ENCODE data around the gene ARCN1. TPM values are rescaled to one million over a fixed set of nuclear protein-coding genes. Genes with fewer than 3 reads are reported as not detected.

ARCN1 gene
- total RNA-seq, 1 donor from 2014 or later: 112 TPM

- Histone ChIP-seq H3K4me3 (no peak overlapping the region), H3K9ac (no peak overlapping the region), H3K4me2 (no peak overlapping the region), H3K9me3 (ENCODE audit: low read depth) (no peaks in the 10 kb centered on the region), H2AFZ (replicated peaks) (no peak overlapping the region), H3K27ac (no peak overlapping the region), H4K20me1 (ENCODE audit: low read depth) (peaks cover 30% of the 10 kb centered on the region), H3K27me3 (no peaks in the 10 kb centered on the region), H3K79me2 (ENCODE audit: low read depth) (no peaks in the 10 kb centered on the region), H3F3A (ENCODE audit: low read depth) (peaks cover 30% of the 10 kb centered on the region), H3K4me1 (peaks cover 26% of the 10 kb centered on the region), H3K36me3 (no peaks in the 10 kb centered on the region)
- H3K27me3 Mint-ChIP-seq (ENCODE audit: insufficient read depth, low read depth): peaks cover 7% of the 10 kb centered on the region
- no peak for TF ChIP-seq CTCF (IDR thresholded peaks at IDR 0.05)
- no peak for TF ChIP-seq EZH2phosphoT487 (IDR thresholded peaks at IDR 0.05)
- no peak for TF ChIP-seq EZH2 (IDR thresholded peaks at IDR 0.05)
- no peak overlapping the region for H3K27ac Mint-ChIP-seq
- H3K36me3 Mint-ChIP-seq: peaks cover 30% of the 10 kb centered on the region
- H3K9me3 Mint-ChIP-seq: no peaks in the 10 kb centered on the region
- no peak overlapping the region for H3K4me3 Mint-ChIP-seq
- no peak for DNase-seq (ENCODE audit: low spot score)
- peaks cover 23% of the 10 kb centered on the region for H3K4me1 Mint-ChIP-seq
Measured at GRCh38 chr11:118633319-118633690, 61.1 kb downstream of the ARCN1 start.

GRCh38 chr11:118633979-118634378, 61.8 kb downstream of the ARCN1 start:
- Histone ChIP-seq H3K4me1 (peaks cover 26% of the 10 kb centered on the region), H3F3A (ENCODE audit: low read depth) (peaks cover 30% of the 10 kb centered on the region), H3K79me2 (ENCODE audit: low read depth) (no peaks in the 10 kb centered on the region), H3K27me3 (no peaks in the 10 kb centered on the region), H3K4me3 (peak overlapping the region; percentile 44), H3K27ac (no peak overlapping the region), H3K9me3 (ENCODE audit: low read depth) (no peaks in the 10 kb centered on the region), H4K20me1 (ENCODE audit: low read depth) (peaks cover 28% of the 10 kb centered on the region), H2AFZ (replicated peaks) (no peak overlapping the region), H3K4me2 (peak overlapping the region; percentile 84), H3K9ac (no peak overlapping the region), H3K36me3 (no peaks in the 10 kb centered on the region)
- Mint-ChIP-seq H3K4me3 (peak overlapping the region; percentile 44), H3K27ac (no peak overlapping the region), H3K27me3 (ENCODE audit: insufficient read depth, low read depth) (peaks cover 7% of the 10 kb centered on the region), H3K9me3 (no peaks in the 10 kb centered on the region), H3K4me1 (peaks cover 23% of the 10 kb centered on the region), H3K36me3 (peaks cover 28% of the 10 kb centered on the region)
- TF ChIP-seq EZH2phosphoT487 (IDR thresholded peaks at IDR 0.05): no peak
- TF ChIP-seq EZH2 (IDR thresholded peaks at IDR 0.05): no peak
- DNase-seq (ENCODE audit: low spot score): peak; percentile 4

- Histone ChIP-seq H3K4me3 (peak overlapping the region; percentile 44), H3K27ac (no peak overlapping the region), H3K4me1 (peaks cover 26% of the 10 kb centered on the region), H2AFZ (replicated peaks) (peak overlapping the region; percentile 7), H3K36me3 (no peaks in the 10 kb centered on the region), H3K79me2 (ENCODE audit: low read depth) (no peaks in the 10 kb centered on the region), H3F3A (ENCODE audit: low read depth) (peaks cover 30% of the 10 kb centered on the region), H4K20me1 (ENCODE audit: low read depth) (peaks cover 25% of the 10 kb centered on the region), H3K9me3 (ENCODE audit: low read depth) (no peaks in the 10 kb centered on the region), H3K27me3 (no peaks in the 10 kb centered on the region), H3K4me2 (peak overlapping the region; percentile 84), H3K9ac (no peak overlapping the region)
- Mint-ChIP-seq H3K27me3 (ENCODE audit: insufficient read depth, low read depth) (peaks cover 5% of the 10 kb centered on the region), H3K27ac (peak overlapping the region; percentile 94), H3K36me3 (peaks cover 27% of the 10 kb centered on the region), H3K4me3 (peak overlapping the region; percentile 67), H3K9me3 (no peaks in the 10 kb centered on the region), H3K4me1 (peaks cover 23% of the 10 kb centered on the region)
- TF ChIP-seq CTCF (IDR thresholded peaks at IDR 0.05) (peak; percentile 32), EZH2phosphoT487 (IDR thresholded peaks at IDR 0.05) (no peak), EZH2 (IDR thresholded peaks at IDR 0.05) (peak; percentile 57)
- DNase-seq (ENCODE audit: low spot score): peak; percentile 91
Measured at GRCh38 chr11:118634431-118635236, 62.4 kb downstream of the ARCN1 start.

- no peak overlapping the region for H3K9ac ChIP-seq
- H3K4me1 ChIP-seq: peaks cover 26% of the 10 kb centered on the region
- no peak for TF ChIP-seq EZH2phosphoT487 (IDR thresholded peaks at IDR 0.05)
- TF ChIP-seq EZH2 (IDR thresholded peaks at IDR 0.05): no peak
- no peak for TF ChIP-seq CTCF (IDR thresholded peaks at IDR 0.05)
- Mint-ChIP-seq H3K36me3 (peaks cover 31% of the 10 kb centered on the region), H3K4me3 (peak overlapping the region; percentile 70), H3K27ac (peak overlapping the region; percentile 67), H3K27me3 (ENCODE audit: insufficient read depth, low read depth) (peaks cover 5% of the 10 kb centered on the region), H3K4me1 (peaks cover 23% of the 10 kb centered on the region), H3K9me3 (no peaks in the 10 kb centered on the region)
- no peaks in the 10 kb centered on the region for H3K9me3 ChIP-seq (ENCODE audit: low read depth)
- peak overlapping the region; percentile 44 for H3K4me3 ChIP-seq
- no peak overlapping the region for H3K27ac ChIP-seq
- no peak overlapping the region for H2AFZ ChIP-seq (replicated peaks)
- no peaks in the 10 kb centered on the region for H3K36me3 ChIP-seq
- DNase-seq (ENCODE audit: low spot score): peak; percentile 68
- H3K4me2 ChIP-seq: peak overlapping the region; percentile 84
- no peaks in the 10 kb centered on the region for H3K79me2 ChIP-seq (ENCODE audit: low read depth)
- H3K27me3 ChIP-seq: no peaks in the 10 kb centered on the region
- H4K20me1 ChIP-seq (ENCODE audit: low read depth): peaks cover 25% of the 10 kb centered on the region
- peaks cover 30% of the 10 kb centered on the region for H3F3A ChIP-seq (ENCODE audit: low read depth)
Measured at GRCh38 chr11:118635237-118635591, 63.0 kb downstream of the ARCN1 start.
